ENCODE measurements around the gene XAGE1B. TPM values are rescaled to one million over a fixed set of nuclear protein-coding genes. Genes with fewer than 3 reads are reported as not detected.
"Not testable (repeated sequence)": the region's sequence is repeated elsewhere in the genome, so short reads cannot be mapped to it uniquely, and the experiment has no call there.

XAGE1B gene
- total RNA-seq, 4 donors from 2014 or later: not detected

GRCh38 chrX:52544147-52544840 lies 27.4 kb upstream of the XAGE1B start:
- DNase-seq (ENCODE audit: extremely low spot score): no peak
- Histone ChIP-seq H3K4me1 (no peaks in the 10 kb centered on the region), H3K36me3 (no peaks in the 10 kb centered on the region), H3K4me3 (no peak overlapping the region), H3K9me3 (no peaks in the 10 kb centered on the region), H3K27ac (replicated peaks in 1 of 4) (no peak overlapping the region), H3K27me3 (peaks cover 0 to 3% (median 0%) of the 10 kb centered on the region in 4 donors)
- TF ChIP-seq CTCF (IDR thresholded peaks at IDR 0.05): no peak
- WGBS: 81% methylated on average over 17 of the region's 21 CpGs
- intact Hi-C loops (cut with DNase I): no loop called here

DNA sequence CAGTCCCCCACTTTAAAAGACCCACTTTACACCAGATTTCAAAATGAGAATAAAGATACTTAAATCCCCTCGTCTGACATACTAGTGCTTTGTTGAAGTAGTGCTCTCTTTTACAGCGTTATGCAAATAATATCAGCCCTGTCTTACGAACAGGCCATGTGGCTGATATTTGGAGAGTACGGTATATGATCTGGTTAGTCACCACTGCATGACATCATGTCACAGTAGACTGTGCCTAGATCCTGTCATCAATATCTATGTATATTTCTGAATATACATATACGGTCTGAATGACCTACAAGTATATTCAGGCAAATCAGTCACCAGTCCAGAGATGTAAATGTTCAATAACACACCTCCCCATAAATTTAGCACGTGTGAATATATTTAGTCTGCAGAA lies 25.4 kb upstream of the XAGE1B start:
- Histone ChIP-seq H3K4me1 (no peaks in the 10 kb centered on the region), H3K36me3 (no peaks in the 10 kb centered on the region), H3K27ac (replicated peaks in 1 of 4) (no peak overlapping the region), H3K4me3 (no peak overlapping the region), H3K9me3 (no peaks in the 10 kb centered on the region), H3K27me3 (no peaks in the 10 kb centered on the region)
- intact Hi-C loops (cut with DNase I): no loop called here
- WGBS: 65% methylated on average over 6 of the region's 6 CpGs
- TF ChIP-seq EP300 (IDR thresholded peaks at IDR 0.05): no peak
- no peak for TF ChIP-seq CTCF (IDR thresholded peaks at IDR 0.05)
- no peak for TF ChIP-seq POLR2AphosphoS5 (IDR thresholded peaks at IDR 0.05)
- no peak for TF ChIP-seq POLR2A (IDR thresholded peaks at IDR 0.05; ENCODE audit: low read depth)
- no peak for DNase-seq (ENCODE audit: extremely low spot score)

DNA sequence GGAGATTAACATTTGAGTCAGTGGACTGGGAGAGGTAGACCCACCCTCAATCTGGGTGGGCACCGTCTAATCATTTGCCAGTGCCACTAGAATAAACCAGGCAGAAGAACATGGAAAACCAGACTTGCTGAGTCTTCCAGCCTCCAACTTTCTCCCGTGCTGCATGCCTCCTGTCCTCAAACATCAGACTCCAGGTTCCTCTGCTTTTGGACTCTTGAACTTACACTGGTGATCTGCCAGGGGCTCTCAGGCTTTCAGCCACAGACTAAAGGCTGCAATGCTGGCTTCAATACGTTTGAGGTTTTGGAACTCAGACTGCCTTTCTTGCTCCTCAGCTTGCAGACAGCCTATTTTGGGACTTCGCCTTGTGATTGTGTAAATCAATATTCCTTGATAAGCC lies 24.2 kb upstream of the XAGE1B start:
- H3K4me1 ChIP-seq; H3K4me3 ChIP-seq; H3K9me3 ChIP-seq; H3K27me3 ChIP-seq; intact Hi-C loops (cut with DNase I); H3K27ac ChIP-seq (replicated peaks in 1 of 4); H3K36me3 ChIP-seq; DNase-seq (ENCODE audit: extremely low spot score): not testable (repeated sequence)
- WGBS: 52% methylated on average over 4 of the region's 4 CpGs

DNA sequence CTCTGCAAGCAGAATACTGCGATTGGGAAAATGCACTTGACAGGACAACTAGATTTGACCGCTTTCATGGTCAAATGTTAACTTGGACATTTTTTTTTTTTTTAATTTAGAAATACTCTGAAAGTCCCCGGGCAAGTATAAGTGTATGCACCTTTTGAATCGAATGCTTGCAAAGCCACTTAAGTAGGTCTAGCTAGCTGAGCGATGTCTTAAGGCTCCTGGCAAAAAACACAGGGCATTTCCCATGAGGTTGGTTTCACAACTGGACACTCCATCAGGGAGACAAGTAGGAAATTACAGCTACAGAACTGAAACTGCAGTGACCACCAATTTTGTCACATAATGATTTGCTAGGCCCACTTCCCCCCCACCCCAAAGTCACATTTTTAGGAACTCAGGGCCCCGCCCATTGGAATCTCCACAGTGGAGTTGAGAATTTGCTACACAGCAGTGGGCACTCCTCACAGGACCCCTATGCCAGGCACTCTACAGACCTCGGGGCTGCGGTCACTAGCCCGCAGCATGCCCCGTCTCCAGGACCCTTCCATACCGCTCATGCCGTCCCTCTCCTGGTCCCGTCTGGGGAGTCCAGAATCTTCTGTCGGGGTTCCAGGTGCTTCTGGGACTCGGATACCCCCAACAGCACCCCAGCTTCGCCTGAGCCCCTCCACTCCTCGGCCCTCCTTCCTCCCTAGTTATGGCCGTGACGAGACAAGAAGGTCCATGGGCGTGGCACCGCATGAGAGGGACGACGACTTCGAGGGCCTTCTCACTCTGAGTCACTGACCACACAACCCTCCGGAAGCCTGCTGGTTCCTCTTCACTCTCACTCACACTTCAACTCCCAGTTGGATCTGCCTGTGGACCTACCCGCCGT lies 515 bp downstream of the XAGE1B start:
- H3K27ac ChIP-seq (replicated peaks in 1 of 4); H3K9me3 ChIP-seq; H3K27me3 ChIP-seq; H3K36me3 ChIP-seq; H3K4me1 ChIP-seq; intact Hi-C loops (cut with DNase I); DNase-seq (ENCODE audit: extremely low spot score); H3K4me3 ChIP-seq: not testable (repeated sequence)
- no CpG with 5 or more reads among the region's 27 CpGs for WGBS

GRCh38 chrX:52511126-52511525 lies 5.7 kb downstream of the XAGE1B start:
- intact Hi-C loops (cut with DNase I); H3K27ac ChIP-seq (replicated peaks in 1 of 4); H3K27me3 ChIP-seq; H3K4me3 ChIP-seq; H3K36me3 ChIP-seq; H3K9me3 ChIP-seq; H3K4me1 ChIP-seq; DNase-seq (ENCODE audit: extremely low spot score): not testable (repeated sequence)
- WGBS: no CpG with 5 or more reads among the region's 6 CpGs

DNA sequence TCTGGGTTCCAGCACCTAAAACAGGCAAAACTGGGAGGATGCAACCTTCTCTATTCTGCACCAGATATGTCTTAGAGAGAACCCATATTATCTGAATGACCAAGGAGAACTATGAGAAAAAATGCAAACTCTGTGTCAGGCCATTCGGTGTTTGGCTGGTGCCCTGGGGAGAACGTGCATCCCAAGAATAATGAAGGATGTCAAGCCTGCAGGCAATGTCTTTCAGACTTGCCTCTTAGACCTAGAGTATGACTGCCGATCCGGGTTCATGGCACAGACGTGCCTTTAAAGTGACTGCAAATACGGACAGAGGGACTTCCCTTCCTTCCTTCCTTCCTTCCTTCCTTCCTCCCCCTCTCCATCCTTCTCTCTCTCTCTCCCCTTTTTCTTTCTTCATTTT lies 6.9 kb downstream of the XAGE1B start:
- intact Hi-C loops (cut with DNase I): no loop called here
- Histone ChIP-seq H3K27me3 (no peaks in the 10 kb centered on the region), H3K4me3 (no peak overlapping the region), H3K9me3 (no peaks in the 10 kb centered on the region), H3K4me1 (no peaks in the 10 kb centered on the region), H3K27ac (replicated peaks in 1 of 4) (no peak overlapping the region), H3K36me3 (no peaks in the 10 kb centered on the region)
- WGBS: 73% methylated on average over 6 of the region's 6 CpGs
- no peak for DNase-seq (ENCODE audit: extremely low spot score)
- TF ChIP-seq POLR2A (IDR thresholded peaks at IDR 0.05; ENCODE audit: low read depth) (no peak), EP300 (IDR thresholded peaks at IDR 0.05) (no peak), CTCF (IDR thresholded peaks at IDR 0.05) (no peak), POLR2AphosphoS5 (IDR thresholded peaks at IDR 0.05) (no peak)

Measured in esophagus muscularis mucosa (tissue), 4 donors.